BE2C (cell line): ENCODE measurements around the gene MAP9.

Experiments used
- DNase-seq: peaks from one replicate; pipeline ENCODE4 v3.0.0-alpha.2; 2020
- H3K27me3 ChIP-seq: fragments of 250-450 bp; sonication (Bioruptor Pico); 2 replicates; pipeline ENCODE4 v1.5.1; 2020; ENCODE audit warnings: mild to moderate bottlenecking
- H3K36me3 ChIP-seq: fragments of 250-450 bp; sonication (Bioruptor Pico); 2 replicates; pipeline ENCODE4 v1.5.1; 2020; ENCODE audit warnings: mild to moderate bottlenecking
- H3K4me1 ChIP-seq: fragments of 250-450 bp; sonication (Bioruptor Pico); 2 replicates; pipeline ENCODE4 v1.5.1; 2020
- H3K4me3 ChIP-seq: 2 replicates; pipeline ENCODE4 v1.5.1; 2011; ENCODE audit warnings: low read depth, low read length
- H3K9me3 ChIP-seq: fragments of 250-450 bp; sonication (Bioruptor Pico); 2 replicates; pipeline ENCODE4 v1.5.1; 2020
- TF ChIP-seq, protein P1 (sequence below): IDR thresholded peaks from 2 replicates; pipeline ENCODE4 v1.5.1; 2012; ENCODE audit warnings: mild to moderate bottlenecking, low read depth, low read length

MAP9 gene

DNA sequence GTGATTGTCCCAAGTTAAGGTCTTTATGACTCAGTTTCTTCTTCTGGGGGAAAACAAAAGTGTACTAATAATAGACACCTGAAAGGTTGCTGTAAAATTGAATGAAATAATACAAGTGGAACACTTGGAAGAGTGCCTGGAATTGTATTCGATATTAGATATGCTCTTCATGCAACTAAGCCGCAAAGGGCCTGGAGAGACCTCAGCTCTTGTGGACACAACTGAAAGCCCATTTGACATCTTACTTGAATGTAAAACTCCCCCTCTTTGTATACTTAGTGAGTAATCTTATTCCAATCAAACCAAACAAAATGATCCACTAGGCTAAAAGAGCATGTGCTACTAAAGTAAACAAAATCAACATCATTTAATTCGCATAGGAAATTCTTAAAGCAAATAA, 511 bp upstream of the MAP9 start:
- Histone ChIP-seq H3K9me3 (no peaks in the 10 kb centered on the region), H3K4me1 (0 out of 2 replicates have a peak, but pooled peaks cover 3% of the 10 kb centered on the region), H3K4me3 (peak overlapping the region; percentile 83), H3K36me3 (no peaks in the 10 kb centered on the region), H3K27me3 (no peaks in the 10 kb centered on the region)
- DNase-seq = no peak
- TF ChIP-seq, protein P1, sequence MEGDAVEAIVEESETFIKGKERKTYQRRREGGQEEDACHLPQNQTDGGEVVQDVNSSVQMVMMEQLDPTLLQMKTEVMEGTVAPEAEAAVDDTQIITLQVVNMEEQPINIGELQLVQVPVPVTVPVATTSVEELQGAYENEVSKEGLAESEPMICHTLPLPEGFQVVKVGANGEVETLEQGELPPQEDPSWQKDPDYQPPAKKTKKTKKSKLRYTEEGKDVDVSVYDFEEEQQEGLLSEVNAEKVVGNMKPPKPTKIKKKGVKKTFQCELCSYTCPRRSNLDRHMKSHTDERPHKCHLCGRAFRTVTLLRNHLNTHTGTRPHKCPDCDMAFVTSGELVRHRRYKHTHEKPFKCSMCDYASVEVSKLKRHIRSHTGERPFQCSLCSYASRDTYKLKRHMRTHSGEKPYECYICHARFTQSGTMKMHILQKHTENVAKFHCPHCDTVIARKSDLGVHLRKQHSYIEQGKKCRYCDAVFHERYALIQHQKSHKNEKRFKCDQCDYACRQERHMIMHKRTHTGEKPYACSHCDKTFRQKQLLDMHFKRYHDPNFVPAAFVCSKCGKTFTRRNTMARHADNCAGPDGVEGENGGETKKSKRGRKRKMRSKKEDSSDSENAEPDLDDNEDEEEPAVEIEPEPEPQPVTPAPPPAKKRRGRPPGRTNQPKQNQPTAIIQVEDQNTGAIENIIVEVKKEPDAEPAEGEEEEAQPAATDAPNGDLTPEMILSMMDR = no peak

DNA sequence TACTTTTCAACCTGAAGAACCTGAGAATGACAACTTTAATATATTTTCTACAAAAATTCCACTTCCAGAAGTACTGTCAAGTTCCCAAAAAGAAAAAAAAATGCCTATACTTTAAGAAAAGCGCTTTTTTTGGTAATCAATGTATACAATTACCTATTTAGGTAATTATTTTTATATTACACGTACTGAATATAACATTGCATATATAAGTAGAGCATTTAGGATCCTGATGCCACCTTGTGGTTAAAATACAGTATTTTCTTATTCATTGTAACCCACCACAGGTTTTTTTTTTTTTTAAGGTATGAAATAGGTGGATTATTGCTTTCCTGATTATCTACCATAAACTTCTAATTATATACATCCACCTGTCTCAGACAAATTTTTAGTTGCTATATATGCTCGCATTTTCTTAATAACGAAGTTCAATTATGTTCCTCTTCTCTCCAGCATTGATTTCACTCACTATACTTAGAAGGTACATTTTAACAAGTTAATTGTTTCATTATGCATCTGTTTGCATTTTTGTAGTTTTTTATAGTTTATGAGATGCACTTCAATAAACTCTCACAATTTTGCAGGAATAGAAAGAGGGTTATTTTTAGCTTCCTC, 5.2 kb downstream of the MAP9 start:
- Histone ChIP-seq H3K36me3 (no peaks in the 10 kb centered on the region), H3K4me3 (no peak overlapping the region), H3K27me3 (no peaks in the 10 kb centered on the region), H3K9me3 (no peaks in the 10 kb centered on the region), H3K4me1 (no peaks in the 10 kb centered on the region; the same call in 1 of the 2 replicates)
- DNase-seq = no peak
- TF ChIP-seq, protein P1 = peak; percentile 43; the same call in 1 of the 2 replicates

DNA sequence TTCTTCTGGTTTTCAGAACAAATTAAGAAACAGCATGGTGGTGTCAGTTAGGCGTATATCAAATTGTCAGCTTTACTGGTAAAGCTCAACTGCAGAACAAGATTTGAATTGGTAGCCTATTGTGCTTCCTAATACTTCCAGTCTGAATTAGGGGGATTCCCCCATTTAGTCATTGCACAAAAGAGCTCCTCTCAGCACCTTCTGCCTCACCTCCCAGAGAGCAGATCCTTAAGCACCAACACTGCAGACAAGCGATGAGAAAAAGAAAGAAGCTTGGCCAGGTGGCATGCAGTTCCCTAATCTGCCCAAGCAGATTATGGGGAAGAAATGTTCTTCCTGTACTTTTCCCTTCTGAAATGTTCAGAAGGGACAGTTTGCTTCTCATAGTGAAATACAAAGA, 9.2 kb downstream of the MAP9 start:
- no peaks in the 10 kb centered on the region for H3K36me3 ChIP-seq
- H3K4me1 ChIP-seq = no peaks in the 10 kb centered on the region; the same call in 1 of the 2 replicates
- no peaks in the 10 kb centered on the region for H3K27me3 ChIP-seq
- no peaks in the 10 kb centered on the region for H3K9me3 ChIP-seq
- H3K4me3 ChIP-seq = no peak overlapping the region
- TF ChIP-seq, protein P1 = no peak
- DNase-seq = no peak

DNA sequence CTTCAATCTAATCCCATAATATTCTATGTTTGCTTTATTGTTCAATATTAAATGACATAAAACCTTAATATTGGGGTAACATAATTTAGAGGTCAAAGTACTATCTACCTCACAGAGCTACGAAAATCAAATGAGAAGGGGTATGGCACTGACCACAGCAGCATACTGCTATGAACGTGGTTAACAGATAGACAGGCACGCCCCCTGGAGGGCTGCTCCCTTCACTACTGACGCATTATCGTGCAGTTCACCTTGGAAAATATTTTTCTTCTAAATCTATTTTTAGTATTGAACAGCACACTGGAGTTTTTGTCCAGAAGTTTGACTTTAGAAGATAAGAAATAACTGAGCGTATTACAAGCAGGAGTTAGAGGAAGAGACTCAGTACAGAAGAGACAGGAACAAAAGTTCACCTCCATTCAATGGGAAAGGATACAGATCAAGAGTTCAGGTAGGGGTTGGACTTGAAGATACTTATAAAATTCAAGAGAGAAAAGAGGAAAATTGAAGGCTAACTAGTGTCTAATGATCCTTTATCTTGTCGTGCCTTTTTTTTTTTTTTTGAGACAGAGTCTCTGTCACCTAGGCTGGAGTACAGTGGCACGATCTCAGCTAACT, 22.7 kb downstream of the MAP9 start:
- Histone ChIP-seq H3K9me3 (no peaks in the 10 kb centered on the region), H3K4me3 (no peak overlapping the region), H3K27me3 (no peaks in the 10 kb centered on the region), H3K4me1 (peaks cover 10% of the 10 kb centered on the region; the same call in 1 of the 2 replicates), H3K36me3 (peaks cover 5% of the 10 kb centered on the region; the same call in 1 of the 2 replicates)
- peak; percentile 85 for DNase-seq
- TF ChIP-seq, protein P1 = peak; percentile 95

DNA sequence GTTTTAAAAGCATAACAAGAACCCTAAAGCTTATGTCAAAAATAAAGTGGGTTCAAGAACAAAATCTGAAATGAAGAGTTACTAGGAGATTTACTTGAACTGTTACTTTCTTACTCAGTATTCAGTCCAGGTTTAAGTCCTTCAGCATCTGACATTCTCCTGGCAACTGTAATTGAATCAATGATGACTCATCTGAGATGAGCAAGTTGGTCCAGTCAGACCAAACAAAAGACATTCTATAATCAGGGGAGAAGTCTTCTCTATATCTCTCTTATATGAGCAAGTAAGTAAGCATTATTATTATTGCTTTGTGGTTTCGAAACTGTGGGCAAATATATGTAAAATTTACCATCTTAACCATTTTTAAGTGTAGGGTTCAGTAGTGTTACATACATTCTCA, 34.6 kb downstream of the MAP9 start:
- H3K27me3 ChIP-seq = no peaks in the 10 kb centered on the region
- DNase-seq = no peak
- TF ChIP-seq, protein P1 = no peak

DNA sequence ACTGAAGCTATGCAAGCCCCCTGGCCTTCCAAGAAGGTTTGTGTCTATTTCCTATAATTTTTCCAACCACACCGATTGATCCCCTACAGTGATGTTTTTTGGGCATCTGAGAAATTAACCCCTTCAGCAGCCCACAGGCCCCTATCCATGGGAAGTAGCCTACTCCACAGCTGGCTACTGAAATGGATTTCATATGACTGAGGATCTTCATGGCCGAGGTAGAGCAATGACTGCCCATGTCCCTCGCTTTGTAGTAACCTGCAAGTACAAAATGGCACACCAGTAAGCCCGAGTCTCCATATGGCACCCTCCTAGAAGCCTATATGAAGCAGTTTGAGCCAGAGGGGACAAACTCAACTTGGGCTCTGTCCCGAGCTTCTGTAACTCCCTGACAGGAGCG, 36.8 kb downstream of the MAP9 start:
- peaks cover 7% of the 10 kb centered on the region for H3K4me1 ChIP-seq
- no peaks in the 10 kb centered on the region for H3K27me3 ChIP-seq
- TF ChIP-seq, protein P1 = no peak
- DNase-seq = no peak
- H3K36me3 ChIP-seq = no peaks in the 10 kb centered on the region
- no peak overlapping the region for H3K4me3 ChIP-seq
- H3K9me3 ChIP-seq = no peaks in the 10 kb centered on the region

More for the DNA sequence above, 34.6 kb downstream of the MAP9 start:
- no peak overlapping the region for H3K4me3 ChIP-seq
- peaks cover 4% of the 10 kb centered on the region; the same call in 1 of the 2 replicates for H3K36me3 ChIP-seq
- no peaks in the 10 kb centered on the region for H3K9me3 ChIP-seq
- peaks cover 7% of the 10 kb centered on the region for H3K4me1 ChIP-seq
